Parathyroid adenoma (tissue), 2 donors: ENCODE results near the gene GBX2.

Experiments used
- H2AFZ ChIP-seq: fragments of 300-600 bp; sonication (generic); one replicate; pipeline ENCODE4 v1.7.0; 2017; ENCODE audit warnings: antibody characterized with exemption, mild to moderate bottlenecking
- H3K27ac ChIP-seq: fragments of 300-600 bp; sonication (generic); one replicate; pipeline ENCODE4 v1.7.0; 2017
- H3K27me3 ChIP-seq: fragments of 300-600 bp; sonication (generic); one replicate; pipeline ENCODE4 v1.7.0; 2017; ENCODE audit warnings: low read length; ENCODE audit not compliant: control insufficient read depth, insufficient read depth
- H3K36me3 ChIP-seq: fragments of 300-600 bp; sonication (generic); one replicate; pipeline ENCODE4 v1.7.0; 2017; ENCODE audit warnings: low read length; ENCODE audit not compliant: control insufficient read depth, insufficient read depth
- H3K4me1 ChIP-seq: fragments of 300-600 bp; sonication (generic); one replicate; pipeline ENCODE4 v1.7.0; 2017; ENCODE audit warnings: control low read depth
- H3K4me2 ChIP-seq: fragments of 300-600 bp; sonication (generic); one replicate; pipeline ENCODE4 v1.7.0; 2017; ENCODE audit warnings: low read length
- H3K4me3 ChIP-seq: fragments of 300-600 bp; sonication (generic); one replicate; pipeline ENCODE4 v1.7.0; 2017; ENCODE audit warnings: low read depth, low read length
- H3K79me2 ChIP-seq: fragments of 300-600 bp; sonication (generic); one replicate; pipeline ENCODE4 v1.7.0; 2017; ENCODE audit warnings: control low read depth
- H3K9ac ChIP-seq: fragments of 300-600 bp; sonication (generic); one replicate; pipeline ENCODE4 v1.7.0; 2017; ENCODE audit warnings: mild to moderate bottlenecking
- H3K9me3 ChIP-seq: fragments of 300-600 bp; sonication (generic); one replicate; pipeline ENCODE4 v1.7.0; 2017; ENCODE audit warnings: low read length; ENCODE audit not compliant: control insufficient read depth
- CTCF ChIP-seq: fragments of 300-600 bp; sonication (generic); IDR thresholded peaks from one replicate; pipeline ENCODE4 v1.7.0; 2017; ENCODE audit warnings: antibody characterized with exemption, mild to moderate bottlenecking
- donor health status: primary hyperparathyroidism.

Gene GBX2

GRCh38 chr2:236209535-236209934, 41.3 kb upstream of the GBX2 start:
- Histone ChIP-seq H3K9me3 (no peaks in the 10 kb centered on the region), H3K27ac (no peak overlapping the region), H3K9ac (no peak overlapping the region), H2AFZ (no peak overlapping the region), H3K27me3 (no peaks in the 10 kb centered on the region), H3K4me2 (no peak overlapping the region), H3K4me1 (no peaks in the 10 kb centered on the region), H3K79me2 (no peaks in the 10 kb centered on the region), H3K36me3 (no peaks in the 10 kb centered on the region), H3K4me3 (no peak overlapping the region)
- TF ChIP-seq CTCF: no peak

- H2AFZ ChIP-seq: no peak overlapping the region
- no peak overlapping the region for H3K4me2 ChIP-seq
- H3K27ac ChIP-seq: no peak overlapping the region
- no peak overlapping the region for H3K4me3 ChIP-seq
- H3K36me3 ChIP-seq: no peaks in the 10 kb centered on the region
- H3K9ac ChIP-seq: no peak overlapping the region
- no peaks in the 10 kb centered on the region for H3K27me3 ChIP-seq
- TF ChIP-seq CTCF: no peak
- no peaks in the 10 kb centered on the region for H3K9me3 ChIP-seq
- no peaks in the 10 kb centered on the region for H3K79me2 ChIP-seq
- no peaks in the 10 kb centered on the region for H3K4me1 ChIP-seq
Measured at GRCh38 chr2:236208019-236208926, 40.1 kb upstream of the GBX2 start.

- no peaks in the 10 kb centered on the region for H3K27me3 ChIP-seq
- TF ChIP-seq CTCF: no peak
- no peak overlapping the region for H3K27ac ChIP-seq
- no peaks in the 10 kb centered on the region for H3K9me3 ChIP-seq
- H3K4me3 ChIP-seq: no peak overlapping the region
- H3K4me1 ChIP-seq: no peaks in the 10 kb centered on the region
- no peaks in the 10 kb centered on the region for H3K36me3 ChIP-seq
- H3K4me2 ChIP-seq: no peak overlapping the region
- H2AFZ ChIP-seq: no peak overlapping the region
- H3K9ac ChIP-seq: no peak overlapping the region
- no peaks in the 10 kb centered on the region for H3K79me2 ChIP-seq
Measured at GRCh38 chr2:236207472-236207871, 39.3 kb upstream of the GBX2 start.

GRCh38 chr2:236205867-236206645, 37.9 kb upstream of the GBX2 start:
- Histone ChIP-seq H3K9me3 (no peaks in the 10 kb centered on the region), H3K36me3 (no peaks in the 10 kb centered on the region), H3K79me2 (no peaks in the 10 kb centered on the region), H3K4me1 (no peaks in the 10 kb centered on the region), H3K27ac (no peak overlapping the region), H3K4me2 (no peak overlapping the region), H3K27me3 (no peaks in the 10 kb centered on the region), H3K4me3 (no peak overlapping the region), H2AFZ (no peak overlapping the region), H3K9ac (no peak overlapping the region)
- TF ChIP-seq CTCF: no peak
